Calu3 (cell line): Measurements from ENCODE around the gene TBCE. TPM values are rescaled to one million over a fixed set of nuclear protein-coding genes. Genes with fewer than 3 reads are reported as not detected.
"Not testable (repeated sequence)": the region's sequence is repeated elsewhere in the genome, so short reads cannot be mapped to it uniquely, and the experiment has no call there.

Experiments
- BruUV-seq: library from RNA; stranded (reverse); fragments of 400-500 nt; replicated peaks from 2 replicates; lab custom pipeline; 2021; lab: Mats Ljungman, UMichigan
- CTCF ChIA-PET: fragments of 300-600 bp; sonication (Branson Sonifier 250); formaldehyde crosslinking; loops from one replicate; lab custom pipeline; 2022; ENCODE audit warnings: antibody characterized with exemption; lab: Charles Lee
- DNase-seq: peaks from one replicate; pipeline ENCODE4 v3.0.0; 2022
- H3K27ac Mint-ChIP-seq: one replicate; pipeline ENCODE4 v1.8.0; 2022; ENCODE audit warnings: mixed read lengths; ENCODE audit not compliant: unreplicated experiment
- H3K27me3 Mint-ChIP-seq: one replicate; pipeline ENCODE4 v1.8.0; 2022; ENCODE audit warnings: mixed read lengths; ENCODE audit not compliant: unreplicated experiment
- H3K36me3 Mint-ChIP-seq: one replicate; pipeline ENCODE4 v1.8.0; 2022; ENCODE audit warnings: mild to moderate bottlenecking, moderate library complexity, mixed read lengths; ENCODE audit not compliant: insufficient read depth, unreplicated experiment
- H3K4me1 Mint-ChIP-seq: one replicate; pipeline ENCODE4 v1.8.0; 2022; ENCODE audit warnings: mild to moderate bottlenecking, low read depth, mixed read lengths; ENCODE audit not compliant: unreplicated experiment
- H3K4me3 Mint-ChIP-seq: one replicate; pipeline ENCODE4 v1.8.0; 2022; ENCODE audit warnings: mild to moderate bottlenecking, low read depth, moderate library complexity, mixed read lengths; ENCODE audit not compliant: unreplicated experiment
- H3K9me3 Mint-ChIP-seq: one replicate; pipeline ENCODE4 v1.8.0; 2022; ENCODE audit warnings: low read depth, mixed read lengths; ENCODE audit not compliant: unreplicated experiment
- intact Hi-C: fragments of 100-400 bp; cut with micrococcal nuclease; formaldehyde crosslinking; loops from one replicate; pipeline ENCODE4 v1.10.0; 2022; ENCODE audit not compliant: unreplicated experiment
- total RNA-seq: library from RNA; stranded (reverse); gene quantifications from 2 replicates; pipeline ENCODE4 v1.2.3, GENCODE V29; 2022
- TF ChIP-seq, protein P1 (sequence below): fragments of 200-600 bp; IDR thresholded peaks from one replicate; pipeline ENCODE4 v1.8.0; 2022; ENCODE audit warnings: antibody characterized with exemption; ENCODE audit not compliant: unreplicated experiment

TBCE gene
- total RNA-seq, 1 experiment from 2014 or later, result 31.3 TPM

DNA sequence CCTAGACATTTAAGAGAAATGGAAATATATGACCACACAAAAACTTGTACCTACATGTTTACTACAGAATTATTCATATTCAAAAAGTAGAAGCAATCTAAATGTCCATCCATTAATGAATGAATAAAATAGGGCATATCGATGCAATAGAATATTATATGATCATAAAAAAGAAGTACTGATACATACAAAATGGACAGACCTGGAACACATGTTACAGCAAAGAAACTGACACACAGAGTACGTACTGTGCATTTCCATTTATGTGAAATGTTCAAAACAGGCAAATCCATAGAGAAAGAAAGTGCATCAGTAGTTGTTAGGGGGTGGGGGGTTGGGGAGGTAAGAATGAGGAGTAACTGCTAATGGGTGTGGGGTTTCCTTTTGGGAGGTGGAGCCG lies 97.8 kb downstream of the TBCE start:
- TF ChIP-seq, protein P1, sequence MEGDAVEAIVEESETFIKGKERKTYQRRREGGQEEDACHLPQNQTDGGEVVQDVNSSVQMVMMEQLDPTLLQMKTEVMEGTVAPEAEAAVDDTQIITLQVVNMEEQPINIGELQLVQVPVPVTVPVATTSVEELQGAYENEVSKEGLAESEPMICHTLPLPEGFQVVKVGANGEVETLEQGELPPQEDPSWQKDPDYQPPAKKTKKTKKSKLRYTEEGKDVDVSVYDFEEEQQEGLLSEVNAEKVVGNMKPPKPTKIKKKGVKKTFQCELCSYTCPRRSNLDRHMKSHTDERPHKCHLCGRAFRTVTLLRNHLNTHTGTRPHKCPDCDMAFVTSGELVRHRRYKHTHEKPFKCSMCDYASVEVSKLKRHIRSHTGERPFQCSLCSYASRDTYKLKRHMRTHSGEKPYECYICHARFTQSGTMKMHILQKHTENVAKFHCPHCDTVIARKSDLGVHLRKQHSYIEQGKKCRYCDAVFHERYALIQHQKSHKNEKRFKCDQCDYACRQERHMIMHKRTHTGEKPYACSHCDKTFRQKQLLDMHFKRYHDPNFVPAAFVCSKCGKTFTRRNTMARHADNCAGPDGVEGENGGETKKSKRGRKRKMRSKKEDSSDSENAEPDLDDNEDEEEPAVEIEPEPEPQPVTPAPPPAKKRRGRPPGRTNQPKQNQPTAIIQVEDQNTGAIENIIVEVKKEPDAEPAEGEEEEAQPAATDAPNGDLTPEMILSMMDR, result no peak
- BruUV-seq, result no TSS peak
- H3K36me3 Mint-ChIP-seq, result peaks cover 15% of the 10 kb centered on the region
- H3K4me3 Mint-ChIP-seq, result no peak overlapping the region
- intact Hi-C loops, result no loop called here
- CTCF ChIA-PET, result no interaction called here
- peaks cover 11% of the 10 kb centered on the region for H3K4me1 Mint-ChIP-seq
- no peaks in the 10 kb centered on the region for H3K27me3 Mint-ChIP-seq
- H3K27ac Mint-ChIP-seq, result no peak overlapping the region
- H3K9me3 Mint-ChIP-seq, result no peaks in the 10 kb centered on the region
- no peak for DNase-seq

DNA sequence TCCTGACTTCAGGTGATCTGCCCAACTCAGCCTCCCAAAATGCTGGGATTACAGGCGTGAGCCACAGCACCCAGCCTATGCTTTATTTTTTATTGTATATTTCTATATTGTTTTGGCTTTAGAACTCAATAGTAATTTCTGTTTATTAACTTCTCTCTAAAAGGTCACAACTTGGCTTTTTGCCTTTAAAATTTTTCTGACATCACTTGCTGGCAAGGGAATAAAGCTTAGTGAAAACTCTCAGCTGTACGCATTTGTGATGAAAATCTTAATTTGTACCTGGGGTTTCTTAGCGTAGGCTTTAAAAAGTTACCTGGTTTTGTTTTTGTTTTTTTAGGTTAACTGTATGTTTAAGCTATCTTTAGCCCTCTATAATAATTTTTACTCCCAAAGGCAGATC lies 100.8 kb downstream of the TBCE start:
- no peak overlapping the region for H3K4me3 Mint-ChIP-seq
- no peaks in the 10 kb centered on the region for H3K27me3 Mint-ChIP-seq
- CTCF ChIA-PET, result interaction anchor here (0.6 kb wide), 1 partner anchor 37 kb away, joined by 3 read pairs; no protein-coding TSS in a partner anchor
- DNase-seq, result no peak
- H3K4me1 Mint-ChIP-seq, result peaks cover 11% of the 10 kb centered on the region
- H3K9me3 Mint-ChIP-seq, result no peaks in the 10 kb centered on the region
- BruUV-seq, result no TSS peak
- H3K36me3 Mint-ChIP-seq, result peaks cover 13% of the 10 kb centered on the region
- TF ChIP-seq, protein P1, result no peak
- H3K27ac Mint-ChIP-seq, result no peak overlapping the region
- intact Hi-C loops, result no loop called here

DNA sequence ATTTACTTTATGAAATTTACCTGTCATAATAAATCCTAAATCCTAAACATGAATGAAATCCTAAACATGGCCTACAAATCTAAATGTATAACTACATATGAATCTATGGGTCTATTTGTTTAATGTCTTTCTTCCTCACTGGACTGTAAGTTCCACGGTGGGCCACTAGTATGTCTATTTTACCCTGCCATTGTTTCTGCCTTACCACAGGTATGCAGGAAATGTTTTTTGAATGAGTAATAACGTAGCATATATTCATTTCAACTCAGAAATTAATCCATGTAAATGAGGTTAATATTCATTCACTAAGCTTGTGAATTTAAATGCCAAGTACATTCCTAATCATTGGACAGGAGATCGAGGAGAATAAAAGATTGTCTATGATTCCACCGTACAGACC lies 101.7 kb downstream of the TBCE start:
- peaks cover 13% of the 10 kb centered on the region for H3K36me3 Mint-ChIP-seq
- H3K9me3 Mint-ChIP-seq, result no peaks in the 10 kb centered on the region
- TF ChIP-seq, protein P1, result no peak
- peak overlapping the region; percentile 31 for H3K4me3 Mint-ChIP-seq
- peak overlapping the region; percentile 88 for H3K27ac Mint-ChIP-seq
- intact Hi-C loops, result no loop called here
- no peaks in the 10 kb centered on the region for H3K27me3 Mint-ChIP-seq
- DNase-seq, result peak; percentile 39
- BruUV-seq, result no TSS peak
- H3K4me1 Mint-ChIP-seq, result peaks cover 11% of the 10 kb centered on the region
- CTCF ChIA-PET, result interaction anchor here (0.6 to 0.8 kb wide), 2 partner anchors 17 to 138 kb away, joined by 3 read pairs; no protein-coding TSS in a partner anchor

DNA sequence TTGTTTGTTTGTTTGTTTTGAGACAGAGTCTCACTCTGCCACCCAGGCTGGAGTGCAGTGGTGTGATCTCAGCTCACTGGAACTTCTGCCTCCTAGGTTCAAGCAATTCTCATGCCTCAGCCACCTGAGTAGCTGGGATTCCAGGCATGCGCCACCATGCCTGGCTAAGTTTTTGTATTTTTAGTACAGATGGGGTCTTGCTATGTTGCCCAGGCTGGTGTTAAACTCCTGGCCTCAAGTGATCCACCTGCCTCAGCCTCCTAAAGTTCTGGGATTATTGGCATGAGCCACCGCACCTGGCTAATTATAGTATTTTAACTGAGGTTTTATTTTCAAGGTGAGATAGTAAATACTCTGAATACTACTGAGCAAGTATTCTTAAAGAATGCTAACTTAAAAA lies 102.7 kb downstream of the TBCE start:
- Mint-ChIP-seq H3K4me1 (peaks cover 11% of the 10 kb centered on the region), H3K36me3 (peaks cover 13% of the 10 kb centered on the region)
- H3K27me3 Mint-ChIP-seq, H3K4me3 Mint-ChIP-seq, DNase-seq, H3K9me3 Mint-ChIP-seq, H3K27ac Mint-ChIP-seq, BruUV-seq, intact Hi-C loops: not testable (repeated sequence)
- CTCF ChIA-PET, result interaction anchor here (0.7 kb wide), 2 partner anchors 248 to 1857 kb away, joined by 5 to 6 read pairs; no protein-coding TSS in a partner anchor

DNA sequence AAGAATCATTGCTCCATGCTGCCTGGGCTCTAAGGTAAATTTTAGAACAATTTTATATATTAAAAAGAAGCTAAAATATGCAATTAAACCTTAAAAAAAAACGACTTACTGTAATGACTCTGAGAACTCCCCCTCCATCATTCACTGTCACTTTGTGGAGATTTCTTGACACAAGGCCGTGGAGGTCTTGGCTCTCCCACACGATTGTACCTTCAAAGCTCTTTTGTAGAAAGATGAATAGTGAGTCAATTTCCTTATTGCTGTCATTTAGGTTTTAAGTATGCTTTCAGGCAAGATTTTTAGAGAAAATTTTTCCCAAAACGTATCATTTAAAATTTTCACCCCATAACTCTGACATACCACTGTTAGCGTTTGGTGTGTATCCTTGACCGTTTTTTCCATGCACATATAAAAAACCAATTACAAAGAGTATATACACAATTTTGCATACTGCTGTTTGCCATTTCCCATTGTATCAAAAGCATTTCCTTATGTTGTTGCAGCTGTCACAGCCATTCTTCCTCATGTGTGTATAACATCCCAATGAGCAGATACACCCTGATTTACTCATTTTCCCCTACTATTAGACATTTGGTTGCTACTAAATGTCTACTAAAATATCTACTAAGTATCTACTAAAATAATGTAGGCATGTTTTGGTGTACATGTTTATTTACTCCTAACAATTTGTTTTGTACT lies 103.7 kb downstream of the TBCE start:
- intact Hi-C loops, result no loop called here
- H3K27me3 Mint-ChIP-seq, result no peaks in the 10 kb centered on the region
- peaks cover 11% of the 10 kb centered on the region for H3K4me1 Mint-ChIP-seq
- CTCF ChIA-PET, result interaction anchor here (0.7 kb wide), 2 partner anchors 247 to 1858 kb away, joined by 5 to 6 read pairs; no protein-coding TSS in a partner anchor
- DNase-seq, result no peak
- H3K27ac Mint-ChIP-seq, result no peak overlapping the region
- H3K4me3 Mint-ChIP-seq, result no peak overlapping the region
- no peaks in the 10 kb centered on the region for H3K9me3 Mint-ChIP-seq
- no TSS peak for BruUV-seq
- TF ChIP-seq, protein P1, result no peak
- peaks cover 13% of the 10 kb centered on the region for H3K36me3 Mint-ChIP-seq
